LNCAP (cell line): ENCODE measurements around the gene PRAMEF4.
"Not testable (repeated sequence)": the region's sequence is repeated elsewhere in the genome, so short reads cannot be mapped to it uniquely, and the experiment has no call there.

Experiments used
- CTCF ChIP-seq: fragments of 450-650 bp; IDR thresholded peaks from 2 replicates; pipeline ENCODE4 v1.5.1; 2017; ENCODE audit warnings: mild to moderate bottlenecking

PRAMEF4 gene

GRCh38 chr1:12886101-12886500 is at the start of gene PRAMEF4:
PRAMEF4 (minus strand) TSS chr1:12886201; CDS start chr1:12883394, 2,807 bp downstream.
- TF ChIP-seq CTCF = not testable (repeated sequence)

GRCh38 chr1:12916310-12916709 is 30.3 kb upstream of the PRAMEF4 start, which contains the start of gene PRAMEF7:
PRAMEF7 (plus strand) TSS chr1:12916610; CDS start chr1:12917693, 1,083 bp downstream.
- TF ChIP-seq CTCF = not testable (repeated sequence)

- not testable (repeated sequence) for TF ChIP-seq CTCF
Measured at GRCh38 chr1:12898170-12898569, 12.2 kb upstream of the PRAMEF4 start, which contains the start of gene PRAMEF10. PRAMEF10 (minus strand) TSS chr1:12898270; CDS start chr1:12895847, 2,423 bp downstream.

GRCh38 chr1:12856786-12857185 is 29.2 kb downstream of the PRAMEF4 start, which contains the start of gene PRAMEF2:
PRAMEF2 (plus strand) TSS chr1:12857086; CDS start chr1:12859010, 1,924 bp downstream.
- TF ChIP-seq CTCF = not testable (repeated sequence)

- TF ChIP-seq CTCF = no peak
Measured at GRCh38 chr1:12851779-12852178, 34.2 kb downstream of the PRAMEF4 start.

- TF ChIP-seq CTCF = not testable (repeated sequence)
Measured at GRCh38 chr1:12848620-12849019, 37.4 kb downstream of the PRAMEF4 start, which contains the start of gene HNRNPCL1. HNRNPCL1 (minus strand) TSS chr1:12848720; CDS start chr1:12848289, 431 bp downstream.

- not testable (repeated sequence) for TF ChIP-seq CTCF
Measured at GRCh38 chr1:12831310-12831709, 54.7 kb downstream of the PRAMEF4 start, which contains the start of gene PRAMEF11. PRAMEF11 (minus strand) TSS chr1:12831410; CDS start chr1:12828789, 2,621 bp downstream.
